Measurements from ENCODE around the gene FOXP1.

The FOXP1 gene

DNA sequence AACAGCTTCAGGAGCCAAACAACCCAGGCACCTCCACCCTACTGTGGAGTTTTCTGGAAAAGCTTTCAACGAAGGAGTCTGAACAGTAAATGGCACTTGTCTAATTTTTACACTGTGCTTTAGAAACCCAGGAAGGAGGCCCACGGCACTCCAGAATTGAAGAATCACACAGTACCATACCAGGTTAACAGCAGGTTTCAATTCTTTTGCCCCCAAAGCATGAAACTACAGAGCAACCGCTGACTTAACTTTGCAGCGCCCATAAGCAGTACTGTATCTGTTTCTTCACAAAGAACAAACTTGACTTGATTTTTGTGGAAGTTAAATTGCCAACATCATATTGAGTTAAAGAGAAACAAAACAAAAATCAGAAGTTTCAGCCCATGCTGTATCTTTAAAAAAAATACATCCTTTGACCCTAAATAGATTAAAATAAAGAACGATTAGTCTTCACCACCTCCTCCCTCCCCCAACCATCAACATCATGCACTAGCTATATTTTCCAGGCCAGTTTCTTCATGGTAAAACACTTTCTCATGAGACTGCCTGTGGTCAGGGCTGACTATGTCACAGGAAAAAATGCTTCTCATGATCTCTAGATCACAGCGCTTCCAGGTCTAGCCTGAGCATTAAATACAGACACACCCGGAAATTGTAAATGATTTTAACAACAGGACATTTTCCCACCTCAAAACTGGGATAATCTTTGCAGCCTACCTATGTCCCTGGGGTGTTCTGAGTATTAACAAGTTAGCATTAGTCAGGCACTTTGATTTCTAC, 456.3 kb downstream of the FOXP1 start:
- H3K36me3 Mint-ChIP-seq (ENCODE audit: insufficient read depth): peaks cover 36% of the 10 kb centered on the region
- peak overlapping the region; percentile 93 to 95 for H3K4me3 Mint-ChIP-seq

DNA sequence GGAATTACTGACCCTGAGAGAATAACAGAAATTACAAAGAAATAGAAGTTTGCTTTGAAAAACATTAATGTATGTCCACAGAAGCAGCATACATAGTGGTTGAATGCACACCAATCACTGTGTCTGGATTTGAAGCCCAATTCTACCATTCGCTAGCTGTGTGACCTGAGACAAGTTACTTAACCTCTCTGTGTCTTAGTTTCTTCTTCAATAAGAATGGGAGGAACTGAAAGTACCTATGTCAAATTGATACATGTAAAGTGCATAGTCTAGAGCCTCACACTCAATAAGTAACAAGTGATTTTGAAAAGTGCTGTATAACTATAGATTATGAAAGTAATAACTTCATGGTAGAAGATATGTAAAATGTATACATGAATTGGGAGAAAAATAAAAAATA, 457.8 kb downstream of the FOXP1 start:
- Mint-ChIP-seq H3K36me3 (ENCODE audit: insufficient read depth) (peaks cover 34% of the 10 kb centered on the region), H3K4me3 (peak overlapping the region; percentile 23 to 59), H3K4me1 (ENCODE audit: low read depth in 2 of 2) (peaks cover 53 to 70% of the 10 kb centered on the region in 2 donors), H3K27me3 (no peaks in the 10 kb centered on the region), H3K9me3 (no peaks in the 10 kb centered on the region), H3K27ac (peak overlapping the region in 1 of 2 donors; percentile 19)
- ATAC-seq (replicated peaks) (no peak), DNase-seq (no peak)

More for the DNA sequence above, 456.3 kb downstream of the FOXP1 start:
- Mint-ChIP-seq H3K27ac (peak overlapping the region; percentile 83 to 96), H3K4me1 (ENCODE audit: low read depth in 2 of 2) (peaks cover 52 to 71% of the 10 kb centered on the region in 2 donors), H3K9me3 (no peaks in the 10 kb centered on the region), H3K27me3 (no peaks in the 10 kb centered on the region)
- no peak for DNase-seq
- peak; percentile 34 for ATAC-seq (replicated peaks)

DNA sequence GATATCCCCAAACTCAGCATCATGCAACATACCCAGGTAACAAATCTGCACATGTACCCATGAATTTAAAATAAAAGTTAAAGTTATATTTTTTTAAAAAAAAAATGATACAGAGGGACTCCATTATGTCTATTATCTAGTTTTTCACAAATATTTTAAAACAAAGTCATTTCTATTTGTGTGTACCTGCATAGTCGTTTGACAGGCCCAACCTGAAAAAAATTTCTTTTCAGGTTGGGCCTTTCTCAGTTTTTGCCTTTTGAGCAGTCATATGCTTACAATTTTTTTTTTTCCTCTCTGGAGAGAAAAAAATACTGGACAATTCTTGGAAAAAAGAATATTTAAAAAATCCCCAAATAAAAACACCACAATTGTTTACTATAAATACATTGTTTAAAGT, 459.5 kb downstream of the FOXP1 start:
- no peaks in the 10 kb centered on the region for H3K27me3 Mint-ChIP-seq
- no peak overlapping the region for H3K4me3 Mint-ChIP-seq
- H3K4me1 Mint-ChIP-seq (ENCODE audit: low read depth in 2 of 2): peaks cover 60 to 81% of the 10 kb centered on the region in 2 donors
- no peak for ATAC-seq (replicated peaks)
- H3K36me3 Mint-ChIP-seq (ENCODE audit: insufficient read depth): peaks cover 19% of the 10 kb centered on the region
- no peaks in the 10 kb centered on the region for H3K9me3 Mint-ChIP-seq
- no peak for DNase-seq
- H3K27ac Mint-ChIP-seq: peak overlapping the region in 1 of 2 donors; percentile 85

DNA sequence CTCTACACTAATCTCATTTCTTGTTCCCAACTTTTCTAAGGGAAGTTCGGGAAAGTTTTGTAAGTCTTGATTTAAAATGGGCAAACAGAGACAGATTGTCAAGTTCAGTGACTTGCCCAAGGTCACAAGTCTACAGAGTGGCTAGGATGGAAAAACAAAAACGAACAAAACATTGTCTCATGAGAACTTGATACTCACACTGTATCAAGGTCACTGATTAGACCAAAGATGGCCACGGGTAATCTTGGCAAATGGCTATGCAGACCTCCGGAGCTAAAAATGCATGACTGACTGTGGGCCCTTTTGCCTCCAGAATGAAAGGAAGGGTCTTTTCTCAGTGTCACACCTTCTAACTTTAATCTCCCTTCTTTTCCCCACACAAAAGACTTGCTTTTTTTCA, 460.9 kb downstream of the FOXP1 start:
- Mint-ChIP-seq H3K27me3 (no peaks in the 10 kb centered on the region), H3K4me3 (no peak overlapping the region), H3K36me3 (ENCODE audit: insufficient read depth) (peaks cover 23% of the 10 kb centered on the region), H3K9me3 (no peaks in the 10 kb centered on the region), H3K4me1 (ENCODE audit: low read depth in 2 of 2) (peaks cover 58 to 79% of the 10 kb centered on the region in 2 donors), H3K27ac (peak overlapping the region in 1 of 2 donors; percentile 85)
- ATAC-seq (replicated peaks) (no peak), DNase-seq (no peak)

- ATAC-seq (replicated peaks) (no peak), DNase-seq (no peak)
- Mint-ChIP-seq H3K36me3 (ENCODE audit: insufficient read depth) (peaks cover 23% of the 10 kb centered on the region), H3K27ac (peak overlapping the region; percentile 33 to 85), H3K4me1 (ENCODE audit: low read depth in 2 of 2) (peaks cover 56 to 82% of the 10 kb centered on the region in 2 donors), H3K9me3 (no peaks in the 10 kb centered on the region), H3K27me3 (no peaks in the 10 kb centered on the region), H3K4me3 (no peak overlapping the region)
These were observed 461.9 kb downstream of the FOXP1 start for GRCh38 chr3:71121429-71122167.

DNA sequence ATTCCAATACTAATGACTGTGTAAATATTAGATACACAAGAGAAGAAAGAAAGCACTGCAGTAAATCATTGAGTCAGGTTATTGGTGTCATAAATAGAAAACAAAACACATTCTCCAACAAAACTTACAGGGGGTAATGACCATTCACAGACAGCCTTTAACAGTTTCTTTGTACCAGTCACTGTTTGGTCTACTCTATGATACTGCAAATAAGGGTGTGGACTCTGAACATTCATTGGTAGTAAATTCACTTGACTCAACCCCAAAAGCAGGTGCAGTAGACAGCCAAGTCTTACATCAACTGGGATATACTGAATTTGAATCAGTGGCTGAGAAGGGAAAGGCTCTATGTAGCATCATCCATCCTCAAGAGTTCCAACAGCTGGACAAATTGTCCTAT, 463.5 kb downstream of the FOXP1 start:
- H3K27ac Mint-ChIP-seq: peak overlapping the region; percentile 33 to 84
- DNase-seq: no peak
- H3K4me1 Mint-ChIP-seq (ENCODE audit: low read depth in 2 of 2): peaks cover 50 to 81% of the 10 kb centered on the region in 2 donors
- ATAC-seq (replicated peaks): no peak
- H3K27me3 Mint-ChIP-seq: no peaks in the 10 kb centered on the region
- peaks cover 21% of the 10 kb centered on the region for H3K36me3 Mint-ChIP-seq (ENCODE audit: insufficient read depth)
- no peaks in the 10 kb centered on the region for H3K9me3 Mint-ChIP-seq
- no peak overlapping the region for H3K4me3 Mint-ChIP-seq

GRCh38 chr3:71119171-71119570, 464.4 kb downstream of the FOXP1 start:
- Mint-ChIP-seq H3K27ac (peak overlapping the region; percentile 33 to 84), H3K4me1 (ENCODE audit: low read depth in 2 of 2) (peaks cover 51 to 82% of the 10 kb centered on the region in 2 donors), H3K9me3 (no peaks in the 10 kb centered on the region), H3K27me3 (no peaks in the 10 kb centered on the region), H3K4me3 (peak overlapping the region in 1 of 2 donors; percentile 5), H3K36me3 (ENCODE audit: insufficient read depth) (peaks cover 17% of the 10 kb centered on the region)
- DNase-seq: no peak
- no peak for ATAC-seq (replicated peaks)

- DNase-seq (no peak), ATAC-seq (replicated peaks) (no peak)
- no peaks in the 10 kb centered on the region for H3K9me3 Mint-ChIP-seq
- peaks cover 14% of the 10 kb centered on the region for H3K36me3 Mint-ChIP-seq (ENCODE audit: insufficient read depth)
- H3K27me3 Mint-ChIP-seq: no peaks in the 10 kb centered on the region
- H3K4me1 Mint-ChIP-seq (ENCODE audit: low read depth in 2 of 2): peaks cover 50 to 81% of the 10 kb centered on the region in 2 donors
- peak overlapping the region in 1 of 2 donors; percentile 44 for H3K27ac Mint-ChIP-seq
- no peak overlapping the region for H3K4me3 Mint-ChIP-seq
These were observed 465.1 kb downstream of the FOXP1 start for GRCh38 chr3:71118436-71118835.

DNA sequence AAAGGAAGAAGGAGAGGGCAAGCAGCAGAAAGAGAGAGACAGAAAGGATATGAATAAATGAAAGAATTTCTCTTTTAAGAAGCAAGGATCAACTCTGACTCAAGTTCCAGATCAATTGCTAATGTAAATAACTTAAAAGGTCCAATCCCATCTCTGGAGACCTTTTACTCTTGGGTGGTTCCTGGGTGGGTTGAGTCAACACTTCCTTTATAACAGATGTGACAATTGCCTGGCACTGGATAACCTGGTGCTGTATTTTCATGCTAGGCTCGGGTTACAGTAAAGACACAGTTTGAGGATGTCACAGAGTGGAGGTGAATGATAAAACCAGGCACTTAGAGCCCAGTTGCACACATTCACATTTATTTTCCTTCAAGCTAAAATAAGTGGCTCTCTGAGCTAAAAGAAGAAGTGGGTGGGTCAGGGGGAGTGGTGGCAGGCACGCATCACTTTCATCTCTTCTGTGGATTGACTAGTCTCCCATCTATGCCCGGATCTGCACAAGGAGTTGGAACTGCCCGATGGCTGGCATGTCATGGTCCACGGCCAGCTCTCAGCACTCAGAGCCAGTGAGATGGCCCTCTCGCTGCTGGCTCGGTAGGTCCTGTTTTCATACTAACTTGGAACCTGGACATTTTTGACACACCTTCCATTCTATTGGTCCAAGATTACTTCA, 465.8 kb downstream of the FOXP1 start:
- Mint-ChIP-seq H3K36me3 (ENCODE audit: insufficient read depth) (peaks cover 18% of the 10 kb centered on the region), H3K4me3 (no peak overlapping the region), H3K9me3 (no peaks in the 10 kb centered on the region), H3K27ac (peak overlapping the region in 1 of 2 donors; percentile 44), H3K27me3 (no peaks in the 10 kb centered on the region), H3K4me1 (ENCODE audit: low read depth in 2 of 2) (peaks cover 48 to 81% of the 10 kb centered on the region in 2 donors)
- DNase-seq: no peak
- no peak for ATAC-seq (replicated peaks)

DNA sequence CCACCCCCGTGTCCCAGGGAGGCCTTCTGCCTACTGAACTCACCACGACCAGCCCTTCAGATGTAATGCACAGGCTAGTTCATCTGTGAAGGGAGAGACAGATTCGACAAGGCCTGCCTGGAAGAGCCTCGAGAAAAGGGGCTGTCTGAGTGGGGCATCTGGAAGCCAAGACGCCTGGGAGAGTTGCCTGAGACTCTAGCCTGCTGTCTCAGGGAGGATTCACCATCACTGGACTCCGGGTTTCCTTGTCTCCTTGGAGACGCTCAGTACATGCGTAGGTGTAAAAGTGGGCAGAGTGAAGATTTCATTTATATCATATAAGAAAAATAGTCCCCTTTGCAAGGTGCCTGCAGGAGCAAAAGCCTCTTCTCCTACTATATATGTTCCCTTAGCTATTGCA, 468.9 kb downstream of the FOXP1 start:
- ATAC-seq (replicated peaks) (no peak), DNase-seq (no peak)
- H3K27me3 Mint-ChIP-seq: no peaks in the 10 kb centered on the region
- H3K36me3 Mint-ChIP-seq (ENCODE audit: insufficient read depth): peaks cover 36% of the 10 kb centered on the region
- H3K9me3 Mint-ChIP-seq: no peaks in the 10 kb centered on the region
- peak overlapping the region; percentile 1 to 20 for H3K27ac Mint-ChIP-seq
- no peak overlapping the region for H3K4me3 Mint-ChIP-seq
- H3K4me1 Mint-ChIP-seq (ENCODE audit: low read depth in 2 of 2): peaks cover 32 to 75% of the 10 kb centered on the region in 2 donors

DNA sequence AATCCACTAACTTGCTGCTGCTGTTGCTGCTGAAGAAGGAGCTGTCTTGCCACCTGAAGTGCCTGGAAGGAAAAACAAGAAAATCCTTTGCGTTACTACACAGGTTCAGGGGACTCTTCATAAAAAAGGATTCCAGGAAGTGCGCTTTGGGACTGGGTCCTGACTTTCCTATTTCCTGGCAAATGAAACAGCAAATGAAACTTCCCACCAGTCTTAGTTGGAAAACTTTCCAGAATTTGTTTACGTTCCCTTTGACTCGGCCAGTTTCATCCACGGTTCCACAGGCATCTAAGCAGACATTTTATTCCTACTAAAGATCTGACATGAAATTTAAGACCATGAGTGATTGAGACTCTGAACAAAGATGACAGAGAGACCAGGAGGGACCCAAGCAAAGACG, 471.0 kb downstream of the FOXP1 start:
- Mint-ChIP-seq H3K4me1 (ENCODE audit: low read depth in 2 of 2) (peaks cover 24 to 70% of the 10 kb centered on the region in 2 donors), H3K36me3 (ENCODE audit: insufficient read depth) (peaks cover 34% of the 10 kb centered on the region), H3K27ac (peak overlapping the region; percentile 45 to 71), H3K27me3 (no peaks in the 10 kb centered on the region), H3K9me3 (no peaks in the 10 kb centered on the region), H3K4me3 (no peak overlapping the region)
- ATAC-seq (replicated peaks) (no peak), DNase-seq (no peak)

GRCh38 chr3:71111784-71112440, 471.6 kb downstream of the FOXP1 start:
- no peak for DNase-seq
- Mint-ChIP-seq H3K27me3 (no peaks in the 10 kb centered on the region), H3K36me3 (ENCODE audit: insufficient read depth) (peaks cover 34% of the 10 kb centered on the region), H3K9me3 (no peaks in the 10 kb centered on the region), H3K4me1 (ENCODE audit: low read depth in 2 of 2) (peaks cover 21 to 64% of the 10 kb centered on the region in 2 donors), H3K4me3 (no peak overlapping the region), H3K27ac (peak overlapping the region in 1 of 2 donors; percentile 60)
- no peak for ATAC-seq (replicated peaks)
